ENCODE measurements around the gene KCNQ1. TPM values are rescaled to one million over a fixed set of nuclear protein-coding genes. Genes with fewer than 3 reads are reported as not detected.

Gene KCNQ1
- total RNA-seq, 4 donors from 2014 or later = 5.6 to 46.8 (median 24.6) TPM

DNA sequence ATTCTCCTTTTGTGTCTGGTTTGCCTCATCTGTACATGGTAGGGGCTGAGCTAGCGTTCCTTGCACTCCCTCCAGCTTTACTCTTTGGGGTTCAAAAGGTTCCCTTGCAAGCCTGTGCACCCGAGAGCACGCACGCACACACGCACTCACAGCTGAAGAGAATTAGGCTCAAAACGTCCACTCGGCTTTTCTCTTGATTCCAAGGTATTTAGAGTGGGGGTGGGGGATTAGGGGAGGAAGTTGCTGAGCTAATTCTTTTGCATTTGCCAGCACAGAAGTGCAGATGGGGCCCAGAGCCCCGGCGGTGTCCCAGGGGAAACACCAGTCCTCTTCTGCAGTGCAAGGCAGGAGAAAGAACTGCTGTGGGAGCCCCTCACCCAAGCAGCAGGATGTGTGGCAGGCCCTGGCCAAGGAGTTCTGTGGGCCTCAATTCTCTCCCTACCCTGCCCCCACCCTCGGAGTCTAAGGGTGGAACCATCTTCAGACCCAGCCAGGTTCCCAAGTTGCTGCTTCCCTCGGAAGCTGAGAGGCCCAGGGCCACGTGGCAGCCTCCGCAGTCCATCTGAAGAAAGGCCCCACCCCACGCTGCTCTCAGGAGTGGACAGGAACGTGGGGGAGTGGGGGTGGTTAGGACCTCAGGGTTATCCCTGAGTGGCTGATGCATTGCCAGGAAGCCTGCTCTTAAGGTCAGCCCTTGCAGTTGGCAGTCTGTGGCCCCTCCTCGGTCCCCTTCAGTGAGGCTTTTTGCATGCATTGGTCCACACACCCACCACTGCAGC is 258.7 kb downstream of the KCNQ1 start:
- no peak for DNase-seq
- no peak overlapping the region for H3K4me3 ChIP-seq
- H3K9me3 ChIP-seq = no peaks in the 10 kb centered on the region
- intact Hi-C loops (cut with DNase I; ENCODE audit: low total_unique reads) (no loop called here), in situ Hi-C loops (cut with MboI; ENCODE audit: low pct_ligation_motif_present in 1 of 4, low pct_unique_long_range_greater_than_20kb in 1 of 4, low sequenced_read_pairs in 3 of 4) (no loop called here)
- 65 to 68% methylated on average over 4 to 14 of the region's 16 CpGs for WGBS, 2 donors (ENCODE audit: low coverage in 1 of 2)
- TF ChIP-seq POLR2A (IDR thresholded peaks at IDR 0.05) = no peak
- TF ChIP-seq CTCF (IDR thresholded peaks at IDR 0.05) = no peak
- no peak for TF ChIP-seq EP300 (IDR thresholded peaks at IDR 0.05; ENCODE audit: low read depth)
- no peak for TF ChIP-seq POLR2AphosphoS5 (IDR thresholded peaks at IDR 0.05)
- H3K27ac ChIP-seq = no peak overlapping the region
- H3K36me3 ChIP-seq = no peaks in the 10 kb centered on the region
- no peaks in the 10 kb centered on the region for H3K27me3 ChIP-seq
- H3K4me1 ChIP-seq = peaks cover 0 to 10% (median 5%) of the 10 kb centered on the region in 4 donors

DNA sequence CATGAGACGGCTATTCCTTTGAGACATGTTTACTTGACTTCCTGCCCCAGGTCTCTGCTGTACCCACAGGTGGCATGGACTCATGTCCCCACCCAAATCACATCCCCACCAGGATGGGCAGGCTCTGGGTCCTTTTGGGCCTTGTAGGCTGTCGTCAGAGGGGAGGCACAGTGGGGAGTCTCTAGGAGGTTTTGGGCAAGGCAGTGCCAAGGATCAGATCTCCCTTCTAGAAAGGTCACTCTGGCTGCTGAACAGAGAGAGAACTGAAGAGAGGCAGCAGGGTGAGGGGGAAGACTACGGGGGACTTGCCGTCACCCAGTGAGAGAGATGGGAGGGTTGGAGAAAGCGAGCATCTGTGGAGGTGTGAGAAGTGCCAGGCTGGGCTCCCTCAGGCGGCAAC is 259.5 kb downstream of the KCNQ1 start:
- peaks cover 4 to 11% (median 5%) of the 10 kb centered on the region in 4 donors for H3K4me1 ChIP-seq
- no peaks in the 10 kb centered on the region for H3K9me3 ChIP-seq
- DNase-seq = no peak
- in situ Hi-C loops (cut with MboI; ENCODE audit: low pct_ligation_motif_present in 1 of 4, low pct_unique_long_range_greater_than_20kb in 1 of 4, low sequenced_read_pairs in 3 of 4) (no loop called here), intact Hi-C loops (cut with DNase I; ENCODE audit: low total_unique reads) (no loop called here)
- WGBS, 2 donors (ENCODE audit: low coverage in 1 of 2) = 60 to 93% methylated on average over 1 to 6 of the region's 6 CpGs
- no peak overlapping the region for H3K27ac ChIP-seq
- TF ChIP-seq POLR2A (IDR thresholded peaks at IDR 0.05) = no peak
- H3K36me3 ChIP-seq = no peaks in the 10 kb centered on the region
- H3K27me3 ChIP-seq = no peaks in the 10 kb centered on the region
- no peak overlapping the region for H3K4me3 ChIP-seq

DNA sequence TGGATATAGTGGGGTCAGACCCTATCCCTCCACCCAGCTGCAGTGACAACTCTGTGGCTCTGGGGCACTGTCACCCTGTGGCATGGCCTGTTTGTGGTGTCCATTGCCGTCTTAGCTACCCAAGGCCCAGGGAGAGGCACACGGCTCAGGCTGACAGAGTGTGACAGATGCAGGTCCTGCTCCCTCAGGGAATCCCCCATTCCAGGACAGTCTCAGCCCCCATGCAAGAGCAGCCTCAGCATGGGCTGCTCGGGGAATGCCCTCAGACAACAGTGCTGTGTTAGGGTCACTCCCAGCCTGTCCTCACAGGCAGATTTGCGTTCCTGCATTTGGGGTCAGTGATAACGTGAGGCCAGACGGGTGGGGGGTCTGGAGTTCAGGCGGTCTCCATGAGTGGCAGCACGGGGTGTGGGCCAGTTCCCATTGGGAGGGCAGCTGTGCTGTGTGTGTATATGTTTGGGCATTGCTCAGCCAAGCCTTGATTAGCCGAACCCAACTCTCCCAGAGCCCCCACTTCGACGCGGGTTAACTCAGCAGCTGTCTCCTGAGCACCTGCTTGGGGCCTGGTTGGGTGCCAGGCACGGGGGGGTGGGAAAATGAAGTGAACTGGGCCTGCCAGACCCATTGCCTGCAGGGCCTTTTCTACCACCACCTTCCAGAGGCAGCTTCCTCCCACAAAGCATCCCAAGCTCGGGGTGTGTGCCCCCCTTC is 260.2 kb downstream of the KCNQ1 start:
- intact Hi-C loops (cut with DNase I; ENCODE audit: low total_unique reads) (loop anchor here (5.0 kb wide), 1 partner anchor 182 kb away; the partner anchor contains the start of gene CDKN1C), in situ Hi-C loops (cut with MboI; ENCODE audit: low pct_ligation_motif_present in 1 of 4, low pct_unique_long_range_greater_than_20kb in 1 of 4, low sequenced_read_pairs in 3 of 4) (no loop called here)
- Histone ChIP-seq H3K27ac (no peak overlapping the region), H3K27me3 (no peaks in the 10 kb centered on the region), H3K36me3 (no peaks in the 10 kb centered on the region), H3K4me3 (no peak overlapping the region), H3K9me3 (no peaks in the 10 kb centered on the region), H3K4me1 (peaks cover 4 to 11% (median 5%) of the 10 kb centered on the region in 4 donors)
- 82% methylated on average over 14 of the region's 14 CpGs; no CpG with 5 or more reads in 1 of the 2 donors for WGBS, 2 donors (ENCODE audit: low coverage in 1 of 2)
- no peak for TF ChIP-seq EP300 (IDR thresholded peaks at IDR 0.05; ENCODE audit: low read depth)
- DNase-seq = no peak

DNA sequence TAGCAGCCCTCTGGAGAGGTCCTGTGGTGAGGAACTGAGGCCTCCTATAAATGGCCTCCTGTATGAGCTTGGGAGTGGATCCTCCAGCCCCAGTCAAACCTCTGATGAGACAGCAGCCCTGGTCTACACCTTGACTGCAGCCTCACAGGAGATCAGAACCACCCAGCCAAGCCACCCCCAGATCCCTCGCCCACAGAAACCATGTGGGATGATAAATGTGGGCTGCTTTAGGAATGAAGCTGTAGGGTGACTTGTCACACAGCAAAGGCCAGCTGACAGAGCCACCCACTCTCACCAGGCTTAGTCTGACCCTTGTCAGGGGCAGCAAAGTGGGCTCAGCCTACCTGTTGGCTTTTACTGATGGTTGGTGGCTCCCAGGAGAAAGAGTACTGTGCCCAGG is 261.5 kb downstream of the KCNQ1 start:
- Histone ChIP-seq H3K9me3 (no peaks in the 10 kb centered on the region), H3K27ac (no peak overlapping the region), H3K36me3 (no peaks in the 10 kb centered on the region), H3K4me1 (peaks cover 4 to 11% (median 5%) of the 10 kb centered on the region in 4 donors), H3K27me3 (no peaks in the 10 kb centered on the region), H3K4me3 (no peak overlapping the region)
- intact Hi-C loops (cut with DNase I; ENCODE audit: low total_unique reads) (loop anchor here (5.0 kb wide), 1 partner anchor 181 kb away; the partner anchor contains the start of gene CDKN1C), in situ Hi-C loops (cut with MboI; ENCODE audit: low pct_ligation_motif_present in 1 of 4, low pct_unique_long_range_greater_than_20kb in 1 of 4, low sequenced_read_pairs in 3 of 4) (no loop called here)
- no peak for TF ChIP-seq POLR2AphosphoS5 (IDR thresholded peaks at IDR 0.05)
- no peak for TF ChIP-seq POLR2A (IDR thresholded peaks at IDR 0.05)
- TF ChIP-seq CTCF (IDR thresholded peaks at IDR 0.05) = no peak
- TF ChIP-seq EP300 (IDR thresholded peaks at IDR 0.05; ENCODE audit: low read depth) = no peak
- 93% methylated on average over 1 of the region's 1 CpG; no CpG with 5 or more reads in 1 of the 2 donors for WGBS, 2 donors (ENCODE audit: low coverage in 1 of 2)
- no peak for DNase-seq

- Histone ChIP-seq H3K9me3 (no peaks in the 10 kb centered on the region), H3K27ac (peak overlapping the region in 3 of 4 donors; percentile 76 to 86 (median 77)), H3K27me3 (no peaks in the 10 kb centered on the region), H3K36me3 (no peaks in the 10 kb centered on the region), H3K4me1 (peaks cover 4 to 11% (median 5%) of the 10 kb centered on the region in 4 donors), H3K4me3 (no peak overlapping the region)
- in situ Hi-C loops (cut with MboI; ENCODE audit: low pct_ligation_motif_present in 1 of 4, low pct_unique_long_range_greater_than_20kb in 1 of 4, low sequenced_read_pairs in 3 of 4) (no loop called here), intact Hi-C loops (cut with DNase I; ENCODE audit: low total_unique reads) (loop anchor here (5.0 kb wide), 1 partner anchor 180 kb away; the partner anchor contains the start of gene CDKN1C)
- no peak for TF ChIP-seq POLR2A (IDR thresholded peaks at IDR 0.05)
- TF ChIP-seq EP300 (IDR thresholded peaks at IDR 0.05; ENCODE audit: low read depth) = no peak
- TF ChIP-seq CTCF (IDR thresholded peaks at IDR 0.05) = no peak
- WGBS, 2 donors (ENCODE audit: low coverage in 1 of 2) = 91% methylated on average over 7 of the region's 7 CpGs; no CpG with 5 or more reads in 1 of the 2 donors
- DNase-seq = no peak
Measured at GRCh38 chr11:2707736-2708135, 262.9 kb downstream of the KCNQ1 start.
